GM12878 (cell line): ENCODE data around the gene MAGI2. TPM values are rescaled to one million over a fixed set of nuclear protein-coding genes. Genes with fewer than 3 reads are reported as not detected.
A peak's percentile ranks its signal among the peaks of the same experiment; 100 is the strongest.

Source experiments
- ATAC-seq: fragments of 200-7000 bp; cut with Tn5 transposase; 3 replicates; pipeline ENCODE4 v1.9.1; 2020; ENCODE audit warnings: mild to moderate bottlenecking, moderate library complexity
- BruUV-seq: library from RNA; stranded (reverse); fragments of 400-500 nt; replicated peaks from 2 replicates; lab custom pipeline; 2021; lab: Mats Ljungman, UMichigan
- CTCF ChIA-PET: fragments of 300-600 bp; sonication (Branson Sonifier 250); formaldehyde crosslinking; extraction: SDS; loops from one replicate; lab custom pipeline; 2021; ENCODE audit warnings: inconsistent platforms; lab: Yijun Ruan, JAX
- POLR2A ChIA-PET: fragments of 350-600 bp; formaldehyde crosslinking; extraction: SDS; loops from one replicate; lab custom pipeline; 2021; ENCODE audit warnings: inconsistent platforms; lab: Charles Lee
- RAD21 ChIA-PET: fragments of 300-600 bp; sonication (Branson Sonifier 250); formaldehyde crosslinking; loops from one replicate; lab custom pipeline; 2023; ENCODE audit warnings: antibody characterized with exemption; ENCODE audit not compliant: unreplicated experiment; lab: Charles Lee
- SMC1A ChIA-PET: fragments of 300-600 bp; sonication (Branson Sonifier 250); formaldehyde crosslinking; loops from one replicate; lab custom pipeline; 2023; ENCODE audit not compliant: unreplicated experiment, uncharacterized antibody; lab: Charles Lee
- DNase-seq: peaks from one replicate; pipeline ENCODE4 v3.0.0-alpha.2; 2011; ENCODE audit warnings: low read depth, low spot score
- FAIRE-seq: peaks from 3 replicates; lab custom pipeline; 2011; peaks lifted over from hg19 to GRCh38; lab: Jason Lieb, UNC
- H2AFZ ChIP-seq: 2 replicates; pipeline ENCODE4 v1.6.0; 2011; ENCODE audit warnings: low read depth, low read length, control low read depth; ENCODE audit not compliant: control insufficient read depth
- H3K27ac ChIP-seq: 2 replicates; pipeline ENCODE4 v1.5.1; 2011; ENCODE audit warnings: control low read depth; ENCODE audit not compliant: control insufficient read depth, insufficient read depth
- H3K27me3 ChIP-seq, 2 experiments: replicated peaks in 1 of 2; 2 replicates each; pipeline versions ENCODE4 v1.6.0 to v1.6.1; 2011; ENCODE audit warnings: low read length in 1 of 2; ENCODE audit not compliant: control insufficient read depth in 2 of 2, insufficient read depth in 2 of 2
- H3K36me3 ChIP-seq, 2 experiments: 2 replicates each; pipeline ENCODE4 v1.5.1; 2011; ENCODE audit warnings: low read length in 1 of 2; ENCODE audit not compliant: control insufficient read depth in 2 of 2, insufficient read depth in 2 of 2
- H3K4me1 ChIP-seq: 2 replicates; pipeline ENCODE4 v1.6.1; 2011; ENCODE audit warnings: mild to moderate bottlenecking, low read length, moderate library complexity, mixed read lengths; ENCODE audit not compliant: control insufficient read depth, insufficient read depth
- H3K4me2 ChIP-seq: 2 replicates; pipeline ENCODE4 v1.6.0; 2011; ENCODE audit warnings: control low read depth; ENCODE audit not compliant: control insufficient read depth, insufficient read depth
- H3K4me3 ChIP-seq: fragments of 200-600 bp; sonication (generic); 2 replicates; pipeline ENCODE4 v1.5.1; 2016
- H3K79me2 ChIP-seq: 2 replicates; pipeline ENCODE4 v1.6.0; 2011; ENCODE audit warnings: low read length; ENCODE audit not compliant: control insufficient read depth, insufficient read depth
- H3K9ac ChIP-seq: 2 replicates; pipeline ENCODE4 v1.8.0; 2011; ENCODE audit warnings: low read length, control low read depth, mixed read lengths; ENCODE audit not compliant: control insufficient read depth, insufficient read depth
- H3K9me3 ChIP-seq: replicated peaks from 3 replicates; pipeline ENCODE4 v1.5.1; 2011; ENCODE audit warnings: mild to moderate bottlenecking, low read length; ENCODE audit not compliant: control insufficient read depth, insufficient read depth
- H4K20me1 ChIP-seq: 2 replicates; pipeline ENCODE4 v1.6.0; 2011; ENCODE audit not compliant: control insufficient read depth, insufficient read depth
- BMI1 ChIP-seq: fragments of 450-650 bp; IDR thresholded peaks from 2 replicates; pipeline ENCODE4 v1.6.1; 2016; ENCODE audit warnings: mild to moderate bottlenecking, moderate library complexity, borderline replicate concordance
- CBX3 ChIP-seq: fragments of 200-600 bp; sonication (generic); IDR thresholded peaks from 2 replicates; pipeline ENCODE4 v1.6.1; 2016; ENCODE audit warnings: low read depth, borderline replicate concordance
- EP300 ChIP-seq, 2 experiments: fragments of 150-350 bp in 1 of 2; IDR thresholded peaks; 2 replicates each; pipeline ENCODE4 v1.6.1; 2011 to 2012; ENCODE audit warnings: low read depth in 2 of 2, low read length in 2 of 2, borderline replicate concordance in 1 of 2, improper control_type of control experiment in 1 of 2, inconsistent platforms in 1 of 2; ENCODE audit not compliant: control insufficient read depth in 1 of 2
- FOS ChIP-seq: IDR thresholded peaks from 3 replicates; pipeline ENCODE4 v1.6.1; 2011; ENCODE audit warnings: borderline replicate concordance; ENCODE audit not compliant: insufficient read length; ENCODE audit errors: extremely low read depth
- NFYB ChIP-seq: IDR thresholded peaks from 2 replicates; pipeline ENCODE4 v1.6.1; 2011; ENCODE audit warnings: low read depth, mild to moderate bottlenecking, low read length, improper control_type of control experiment, moderate library complexity; ENCODE audit not compliant: insufficient read depth
- NR2C2 ChIP-seq: IDR thresholded peaks from 2 replicates; pipeline ENCODE4 v1.6.1; 2011; ENCODE audit warnings: borderline replicate concordance, low read depth; ENCODE audit not compliant: control insufficient read depth, insufficient read length
- PAX5 ChIP-seq: IDR thresholded peaks from 2 replicates; pipeline ENCODE4 v1.6.1; 2011; ENCODE audit warnings: low read depth, low read length, borderline replicate concordance
- SREBF1 ChIP-seq: IDR thresholded peaks from 2 replicates; pipeline ENCODE4 v1.6.1; 2012; ENCODE audit warnings: mild to moderate bottlenecking, low read length
- STAT3 ChIP-seq: IDR thresholded peaks from 2 replicates; pipeline ENCODE4 v1.6.1; 2011; ENCODE audit warnings: low read depth, low read length, improper control_type of control experiment
- YBX1 ChIP-seq: fragments of 450-650 bp; IDR thresholded peaks from 2 replicates; pipeline ENCODE4 v1.6.1; 2016; ENCODE audit warnings: antibody characterized with exemption
- WGBS: methylation state at CpG from one replicate; pipeline ENCODE4 v1.1.6; 2016; ENCODE audit warnings: low lambda C conversion rate; ENCODE audit not compliant: insufficient replicate concordance, insufficient coverage; ENCODE audit errors: missing lambda C conversion rate; 5-methylcytosine and 5-hydroxymethylcytosine counted together
- in situ Hi-C: fragments of 300-500 bp; cut with MboI; formaldehyde crosslinking; loops from 9 replicates; pipeline ENCODE4 v1.14.3; 2018; ENCODE audit warnings: mixed read lengths
- intact Hi-C: fragments of 100-400 bp; cut with micrococcal nuclease; formaldehyde crosslinking; loops from one replicate; pipeline ENCODE4 v1.14.2; 2022; ENCODE audit not compliant: unreplicated experiment
- polyA plus RNA-seq, 11 experiments: library from polyadenylated mRNA; depleted of rRNA in 4 of 11; unstranded in 6 of 11; stranded (reverse) in 5 of 11; fragments of >200 nt; fragmentation: Nextera tagmentation in 4 of 11; fragmentation: Illumina TruSeq in 1 of 11; extraction: Ambion mirVana in 4 of 11; extraction: Trizol in 1 of 11; gene quantifications; 1 replicate in 1 of 11; 2 replicates in 10 of 11; pipeline versions ENCODE4 v1.2.1 to v1.2.3, GENCODE V29; 2011 to 2016; ENCODE audit warnings: inconsistent platforms in 2 of 11, missing spikeins in 2 of 11, low read depth in 1 of 11
- total RNA-seq, 4 experiments: library from RNA; depleted of rRNA in 3 of 4; stranded (reverse); fragments of >200 nt in 3 of 4; fragmentation: Illumina TruSeq in 1 of 4; extraction: Trizol in 1 of 4; gene quantifications; 2 replicates each; pipeline versions ENCODE4 v1.2.1 to v1.2.3, GENCODE V29; 2013 to 2021
- TF ChIP-seq, protein P1 (sequence below): fragments of 450-650 bp; formaldehyde crosslinking; IDR thresholded peaks from 2 replicates; pipeline ENCODE4 v1.4.0; 2020; ENCODE audit warnings: mild to moderate bottlenecking, moderate library complexity
- TF ChIP-seq, protein P2 (sequence below): fragments of 450-650 bp; formaldehyde crosslinking; IDR thresholded peaks from 2 replicates; pipeline ENCODE4 v1.4.0; 2022; ENCODE audit warnings: mild to moderate bottlenecking, moderate library complexity
- TF ChIP-seq, protein P3 (sequence below): fragments of 450-650 bp; formaldehyde crosslinking; IDR thresholded peaks from 2 replicates; pipeline ENCODE4 v1.5.0; 2022; ENCODE audit warnings: mild to moderate bottlenecking, missing genetic modification characterization

MAGI2 gene
- total and polyA plus RNA-seq, 10 of the 15 experiments (the other 5 are each of a cell fraction or from before 2014, with no cell fraction given): 0.01 to 0.31 (median 0.05) TPM; not detected in 2

DNA sequence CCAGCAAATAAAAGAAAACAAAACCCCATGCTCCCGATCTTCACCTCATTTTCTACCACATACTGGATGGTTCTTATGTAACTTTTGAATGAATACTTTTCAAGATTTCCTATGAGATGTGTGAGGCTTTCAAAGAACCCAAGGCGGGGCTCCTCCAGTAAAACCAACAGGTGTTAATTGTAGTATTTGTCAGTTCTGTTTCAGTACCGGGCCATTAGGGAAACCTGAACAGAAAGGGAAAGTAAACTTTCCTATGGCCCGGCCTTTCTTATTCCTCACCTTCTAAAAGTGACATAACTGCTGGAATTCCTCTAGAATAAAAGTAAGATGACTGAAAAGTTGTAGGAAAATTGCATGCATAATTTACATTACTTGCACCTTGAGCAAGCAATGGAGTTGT is 672.9 kb downstream of the MAGI2 start:
- ChIA-PET RAD21 (no interaction called here), CTCF (no interaction called here), POLR2A (no interaction called here), SMC1A (no interaction called here)
- intact Hi-C loops: no loop called here
- H3K9me3 ChIP-seq: no peaks in the 10 kb centered on the region
- H3K27ac ChIP-seq: no peak overlapping the region
- no TSS peak for BruUV-seq
- no peaks in the 10 kb centered on the region for H3K4me1 ChIP-seq
- H3K4me3 ChIP-seq: no peak overlapping the region
- in situ Hi-C loops: no loop called here
- H3K9ac ChIP-seq: no peak overlapping the region
- 24% methylated on average over 4 of the region's 4 CpGs for WGBS
- DNase-seq (no peak), ATAC-seq (peak; percentile 41; the same call in 2 of the 3 replicates), FAIRE-seq (no peak)
- no peaks in the 10 kb centered on the region for H4K20me1 ChIP-seq
- no peak overlapping the region for H2AFZ ChIP-seq
- H3K27me3 ChIP-seq: no peaks in the 10 kb centered on the region
- 0 out of 2 replicates have a peak overlapping the region, but pooled peaks have one; percentile 33 for H3K4me2 ChIP-seq
- H3K79me2 ChIP-seq: no peaks in the 10 kb centered on the region
- no peaks in the 10 kb centered on the region for H3K36me3 ChIP-seq
- TF ChIP-seq BMI1 (no peak), STAT3 (no peak), NR2C2 (no peak), CBX3 (no peak), SREBF1 (no peak), FOS (no peak), NFYB (no peak), PAX5 (no peak), YBX1 (no peak), EP300 (IDR thresholded peaks at IDR 0.05; ENCODE audit: borderline replicate concordance in 1 of 2, control insufficient read depth in 1 of 2, low read depth in 2 of 2, low read length in 2 of 2) (no peak)
- TF ChIP-seq, protein P1, sequence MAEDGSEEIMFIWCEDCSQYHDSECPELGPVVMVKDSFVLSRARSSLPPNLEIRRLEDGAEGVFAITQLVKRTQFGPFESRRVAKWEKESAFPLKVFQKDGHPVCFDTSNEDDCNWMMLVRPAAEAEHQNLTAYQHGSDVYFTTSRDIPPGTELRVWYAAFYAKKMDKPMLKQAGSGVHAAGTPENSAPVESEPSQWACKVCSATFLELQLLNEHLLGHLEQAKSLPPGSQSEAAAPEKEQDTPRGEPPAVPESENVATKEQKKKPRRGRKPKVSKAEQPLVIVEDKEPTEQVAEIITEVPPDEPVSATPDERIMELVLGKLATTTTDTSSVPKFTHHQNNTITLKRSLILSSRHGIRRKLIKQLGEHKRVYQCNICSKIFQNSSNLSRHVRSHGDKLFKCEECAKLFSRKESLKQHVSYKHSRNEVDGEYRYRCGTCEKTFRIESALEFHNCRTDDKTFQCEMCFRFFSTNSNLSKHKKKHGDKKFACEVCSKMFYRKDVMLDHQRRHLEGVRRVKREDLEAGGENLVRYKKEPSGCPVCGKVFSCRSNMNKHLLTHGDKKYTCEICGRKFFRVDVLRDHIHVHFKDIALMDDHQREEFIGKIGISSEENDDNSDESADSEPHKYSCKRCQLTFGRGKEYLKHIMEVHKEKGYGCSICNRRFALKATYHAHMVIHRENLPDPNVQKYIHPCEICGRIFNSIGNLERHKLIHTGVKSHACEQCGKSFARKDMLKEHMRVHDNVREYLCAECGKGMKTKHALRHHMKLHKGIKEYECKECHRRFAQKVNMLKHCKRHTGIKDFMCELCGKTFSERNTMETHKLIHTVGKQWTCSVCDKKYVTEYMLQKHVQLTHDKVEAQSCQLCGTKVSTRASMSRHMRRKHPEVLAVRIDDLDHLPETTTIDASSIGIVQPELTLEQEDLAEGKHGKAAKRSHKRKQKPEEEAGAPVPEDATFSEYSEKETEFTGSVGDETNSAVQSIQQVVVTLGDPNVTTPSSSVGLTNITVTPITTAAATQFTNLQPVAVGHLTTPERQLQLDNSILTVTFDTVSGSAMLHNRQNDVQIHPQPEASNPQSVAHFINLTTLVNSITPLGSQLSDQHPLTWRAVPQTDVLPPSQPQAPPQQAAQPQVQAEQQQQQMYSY (CRISPR knock-in tag): no peak
- TF ChIP-seq, protein P2, sequence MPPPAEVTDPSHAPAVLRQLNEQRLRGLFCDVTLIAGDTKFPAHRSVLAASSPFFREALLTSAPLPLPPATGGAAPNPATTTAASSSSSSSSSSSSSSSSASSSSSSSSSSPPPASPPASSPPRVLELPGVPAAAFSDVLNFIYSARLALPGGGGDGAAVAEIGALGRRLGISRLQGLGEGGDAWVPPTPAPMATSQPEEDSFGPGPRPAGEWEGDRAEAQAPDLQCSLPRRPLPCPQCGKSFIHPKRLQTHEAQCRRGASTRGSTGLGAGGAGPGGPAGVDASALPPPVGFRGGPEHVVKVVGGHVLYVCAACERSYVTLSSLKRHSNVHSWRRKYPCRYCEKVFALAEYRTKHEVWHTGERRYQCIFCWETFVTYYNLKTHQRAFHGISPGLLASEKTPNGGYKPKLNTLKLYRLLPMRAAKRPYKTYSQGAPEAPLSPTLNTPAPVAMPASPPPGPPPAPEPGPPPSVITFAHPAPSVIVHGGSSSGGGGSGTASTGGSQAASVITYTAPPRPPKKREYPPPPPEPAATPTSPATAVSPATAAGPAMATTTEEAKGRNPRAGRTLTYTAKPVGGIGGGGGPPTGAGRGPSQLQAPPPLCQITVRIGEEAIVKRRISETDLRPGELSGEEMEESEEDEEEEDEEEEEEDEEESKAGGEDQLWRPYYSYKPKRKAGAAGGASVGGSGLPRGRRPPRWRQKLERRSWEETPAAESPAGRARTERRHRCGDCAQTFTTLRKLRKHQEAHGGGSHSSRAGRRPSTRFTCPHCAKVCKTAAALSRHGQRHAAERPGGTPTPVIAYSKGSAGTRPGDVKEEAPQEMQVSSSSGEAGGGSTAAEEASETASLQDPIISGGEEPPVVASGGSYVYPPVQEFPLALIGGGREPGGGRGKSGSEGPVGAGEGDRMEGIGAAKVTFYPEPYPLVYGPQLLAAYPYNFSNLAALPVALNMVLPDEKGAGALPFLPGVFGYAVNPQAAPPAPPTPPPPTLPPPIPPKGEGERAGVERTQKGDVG (CRISPR knock-in tag): no peak
- TF ChIP-seq, protein P3, sequence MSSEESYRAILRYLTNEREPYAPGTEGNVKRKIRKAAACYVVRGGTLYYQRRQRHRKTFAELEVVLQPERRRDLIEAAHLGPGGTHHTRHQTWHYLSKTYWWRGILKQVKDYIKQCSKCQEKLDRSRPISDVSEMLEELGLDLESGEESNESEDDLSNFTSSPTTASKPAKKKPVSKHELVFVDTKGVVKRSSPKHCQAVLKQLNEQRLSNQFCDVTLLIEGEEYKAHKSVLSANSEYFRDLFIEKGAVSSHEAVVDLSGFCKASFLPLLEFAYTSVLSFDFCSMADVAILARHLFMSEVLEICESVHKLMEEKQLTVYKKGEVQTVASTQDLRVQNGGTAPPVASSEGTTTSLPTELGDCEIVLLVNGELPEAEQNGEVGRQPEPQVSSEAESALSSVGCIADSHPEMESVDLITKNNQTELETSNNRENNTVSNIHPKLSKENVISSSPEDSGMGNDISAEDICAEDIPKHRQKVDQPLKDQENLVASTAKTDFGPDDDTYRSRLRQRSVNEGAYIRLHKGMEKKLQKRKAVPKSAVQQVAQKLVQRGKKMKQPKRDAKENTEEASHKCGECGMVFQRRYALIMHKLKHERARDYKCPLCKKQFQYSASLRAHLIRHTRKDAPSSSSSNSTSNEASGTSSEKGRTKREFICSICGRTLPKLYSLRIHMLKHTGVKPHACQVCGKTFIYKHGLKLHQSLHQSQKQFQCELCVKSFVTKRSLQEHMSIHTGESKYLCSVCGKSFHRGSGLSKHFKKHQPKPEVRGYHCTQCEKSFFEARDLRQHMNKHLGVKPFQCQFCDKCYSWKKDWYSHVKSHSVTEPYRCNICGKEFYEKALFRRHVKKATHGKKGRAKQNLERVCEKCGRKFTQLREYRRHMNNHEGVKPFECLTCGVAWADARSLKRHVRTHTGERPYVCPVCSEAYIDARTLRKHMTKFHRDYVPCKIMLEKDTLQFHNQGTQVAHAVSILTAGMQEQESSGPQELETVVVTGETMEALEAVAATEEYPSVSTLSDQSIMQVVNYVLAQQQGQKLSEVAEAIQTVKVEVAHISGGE (CRISPR knock-in tag): no peak
